ENCODE results near the gene LRP1B.

LRP1B gene

GRCh38 chr2:140627136-140627535 lies 1503.7 kb downstream of the LRP1B start:
- DNase-seq (ENCODE audit: low read depth in 2 of 2) = no peak

DNA sequence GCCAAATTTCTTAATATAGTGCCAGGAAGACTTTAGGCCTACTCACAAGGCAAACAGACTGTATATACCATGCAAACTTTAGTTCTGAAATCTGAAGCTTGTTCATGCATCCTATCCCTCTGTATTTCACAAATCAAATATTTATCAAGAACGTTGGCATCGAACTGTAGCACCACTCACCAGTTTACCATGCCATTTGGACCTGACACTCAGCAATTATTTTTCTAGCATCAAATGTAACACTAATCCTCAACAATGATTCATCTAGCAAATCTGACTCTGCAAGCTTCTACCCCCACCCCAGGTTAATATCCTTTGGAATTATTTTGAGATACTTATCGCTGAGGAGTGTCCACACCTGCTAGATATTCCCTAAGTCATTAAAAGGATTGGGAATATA lies 1506.6 kb downstream of the LRP1B start:
- DNase-seq (ENCODE audit: low read depth in 2 of 2) = no peak

DNA sequence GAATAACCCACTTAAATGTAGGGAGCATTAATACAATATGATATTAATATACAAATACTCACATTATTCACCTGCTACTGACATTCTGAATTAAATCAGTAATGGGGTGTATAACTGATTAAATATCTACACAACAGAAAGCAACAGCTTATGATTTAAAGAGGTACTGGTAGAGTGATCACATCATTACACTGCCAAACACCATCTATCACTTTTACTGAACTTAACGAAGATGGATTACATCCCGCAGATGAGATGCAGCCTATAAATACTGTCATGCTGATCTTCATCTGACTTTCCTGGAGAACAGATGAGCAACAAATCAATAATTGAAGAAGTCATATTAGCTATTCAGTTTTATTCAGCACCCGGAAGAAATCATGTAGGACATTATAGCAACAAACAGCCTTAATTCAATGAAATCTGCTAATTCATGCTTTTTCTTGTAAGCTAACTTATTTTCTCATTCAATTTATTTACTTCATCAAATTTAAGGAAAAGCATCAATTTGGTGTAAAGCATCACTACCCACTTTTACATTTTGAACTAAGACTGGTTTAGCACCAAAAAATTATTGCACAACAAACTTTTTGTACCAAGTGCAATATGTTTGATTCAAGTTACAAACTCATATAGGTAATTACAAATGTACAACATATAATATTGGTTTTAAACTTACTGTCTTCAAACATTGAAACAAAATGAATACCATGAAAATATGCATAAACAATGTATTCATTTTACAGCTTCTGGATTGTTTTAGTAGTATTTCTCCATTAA lies 1509.0 kb downstream of the LRP1B start:
- no peak for DNase-seq (ENCODE audit: low read depth in 2 of 2)

GRCh38 chr2:140604788-140605187 lies 1526.0 kb downstream of the LRP1B start:
- DNase-seq (ENCODE audit: low read depth in 2 of 2) = no peak

GRCh38 chr2:140604096-140604495 lies 1526.7 kb downstream of the LRP1B start:
- DNase-seq (ENCODE audit: low read depth in 2 of 2) = no peak

- DNase-seq (ENCODE audit: low read depth in 2 of 2) = no peak
Measured at GRCh38 chr2:140603416-140603815, 1527.4 kb downstream of the LRP1B start.

DNA sequence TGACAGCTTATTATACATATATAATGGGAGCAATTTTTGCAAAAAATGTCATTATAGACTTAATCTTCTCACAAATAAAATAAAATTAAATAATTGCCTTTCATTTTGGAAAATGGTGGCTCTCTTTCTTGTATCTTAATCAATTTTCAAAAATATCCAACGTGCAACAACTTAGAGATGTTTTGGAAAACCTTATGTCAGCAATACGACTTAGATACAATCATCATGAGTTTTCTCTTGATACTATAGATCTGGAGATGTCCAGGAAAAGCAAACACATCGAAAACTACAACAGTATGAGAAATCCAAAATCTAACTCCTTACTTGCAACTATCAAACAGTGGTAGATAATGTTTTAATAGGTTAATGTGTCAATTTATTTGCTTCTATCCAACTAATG lies 1529.0 kb downstream of the LRP1B start:
- no peak for DNase-seq (ENCODE audit: low read depth in 2 of 2)

DNA sequence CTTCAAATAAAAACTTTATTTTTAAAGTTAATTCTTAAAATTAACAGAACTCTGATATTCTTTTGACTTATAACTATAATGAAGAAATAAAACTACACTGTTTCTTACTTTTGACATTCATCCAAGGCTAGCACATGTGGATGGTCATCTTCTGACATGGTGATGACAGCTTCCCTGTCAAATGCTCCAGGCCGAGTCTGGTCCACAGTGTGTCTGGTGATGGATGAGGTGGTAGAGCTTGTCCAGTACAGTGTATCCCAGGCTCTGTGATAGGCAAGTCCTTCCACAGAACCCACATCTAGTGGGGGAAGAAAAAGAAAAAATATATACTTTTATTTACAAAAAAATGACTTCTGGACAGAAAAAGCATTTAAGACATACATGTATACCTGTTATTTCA lies 1529.5 kb downstream of the LRP1B start:
- no peak for DNase-seq (ENCODE audit: low read depth in 2 of 2)

- DNase-seq (ENCODE audit: low read depth in 2 of 2) = no peak
Measured at GRCh38 chr2:140600116-140600515, 1530.7 kb downstream of the LRP1B start.

- DNase-seq (ENCODE audit: low read depth in 2 of 2) = no peak
Measured at GRCh38 chr2:140597836-140598235, 1533.0 kb downstream of the LRP1B start.

DNA sequence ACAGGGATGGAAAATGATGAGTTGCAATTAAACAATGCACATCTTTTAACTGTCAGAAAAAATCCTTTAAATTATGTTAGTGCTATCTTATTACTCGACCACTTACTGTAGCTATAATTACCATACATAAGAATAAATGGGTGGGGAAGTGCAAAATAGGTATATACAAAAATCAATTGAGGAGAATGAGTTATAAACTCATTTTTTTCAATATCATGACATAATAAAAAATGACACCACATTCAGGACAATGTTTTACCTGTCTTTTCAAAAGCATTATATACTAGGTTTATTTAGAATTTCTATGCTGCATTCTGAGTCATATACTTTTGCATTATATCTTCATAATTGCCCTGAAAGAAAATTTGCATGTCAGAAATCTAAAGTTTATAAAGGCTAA lies 1533.6 kb downstream of the LRP1B start:
- DNase-seq (ENCODE audit: low read depth in 2 of 2) = no peak

DNA sequence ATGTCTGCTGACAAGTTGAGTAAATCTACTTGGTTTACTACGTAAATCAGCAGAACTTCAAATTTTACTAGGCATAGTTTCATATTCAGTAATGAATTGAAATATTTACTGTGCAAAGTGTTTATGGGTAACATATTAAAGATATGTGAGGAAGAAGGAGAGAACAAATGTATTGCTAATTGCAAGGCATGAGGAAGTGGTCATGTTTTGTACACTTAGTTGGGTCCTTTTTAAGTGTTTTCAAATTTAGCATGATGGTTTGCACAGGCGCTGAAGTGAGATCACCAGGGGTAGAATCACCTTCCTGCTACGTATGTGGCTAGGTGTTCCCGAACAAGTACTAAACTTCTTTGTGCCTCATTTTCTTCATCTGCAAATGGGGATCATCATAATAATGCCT lies 1534.4 kb downstream of the LRP1B start:
- no peak for DNase-seq (ENCODE audit: low read depth in 2 of 2)

GRCh38 chr2:140595107-140595506 lies 1535.7 kb downstream of the LRP1B start:
- no peak for DNase-seq (ENCODE audit: low read depth in 2 of 2)

- no peak for DNase-seq (ENCODE audit: low read depth in 2 of 2)
Measured at GRCh38 chr2:140593132-140593531, 1537.7 kb downstream of the LRP1B start.

GRCh38 chr2:140589696-140590095 lies 1541.1 kb downstream of the LRP1B start:
- DNase-seq (ENCODE audit: low read depth in 2 of 2) = no peak

- DNase-seq (ENCODE audit: low read depth in 2 of 2) = no peak
Measured at GRCh38 chr2:140589273-140589672, 1541.5 kb downstream of the LRP1B start.

DNA sequence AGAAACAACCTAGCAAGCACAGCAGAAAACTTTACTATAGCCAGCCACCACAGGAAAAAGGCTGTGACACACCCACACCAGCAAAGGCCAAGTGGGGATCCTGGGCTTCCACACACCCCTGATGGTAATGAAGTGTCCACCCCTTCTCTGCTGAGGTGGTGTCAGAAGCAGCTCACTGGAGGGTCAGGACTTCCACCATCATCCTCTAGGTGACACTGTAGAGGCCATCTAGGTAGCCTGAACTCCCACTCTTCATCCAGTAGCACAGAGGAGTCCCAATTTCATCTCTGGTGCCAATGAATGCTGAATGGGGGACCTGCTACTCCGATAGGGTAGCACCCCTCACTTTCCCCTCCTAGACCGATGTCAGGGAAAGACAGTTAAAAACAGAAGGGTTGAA lies 1544.4 kb downstream of the LRP1B start:
- no peak for DNase-seq (ENCODE audit: low read depth in 2 of 2)

- DNase-seq (ENCODE audit: low read depth in 2 of 2) = no peak
Measured at GRCh38 chr2:140585016-140585415, 1545.8 kb downstream of the LRP1B start.

DNA sequence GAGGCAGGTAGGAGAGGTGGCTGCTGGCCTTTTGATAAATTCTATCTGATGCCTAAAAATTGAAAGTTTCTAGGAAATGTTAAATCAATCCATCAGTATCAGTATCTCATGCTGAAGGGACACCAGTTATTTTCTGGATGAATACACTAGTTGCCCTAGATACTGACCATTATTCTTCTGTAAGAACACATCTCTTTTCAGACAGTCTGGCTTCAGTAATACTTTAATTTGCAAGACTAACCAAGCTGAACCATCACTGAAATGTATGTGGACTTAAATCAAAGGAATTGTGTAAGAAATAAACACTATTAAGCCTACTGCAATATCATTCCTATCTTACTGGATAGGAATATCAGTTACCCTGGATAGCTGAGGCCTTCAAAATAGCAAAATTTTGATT lies 1546.3 kb downstream of the LRP1B start:
- DNase-seq (ENCODE audit: low read depth in 2 of 2) = no peak

GRCh38 chr2:140580532-140581151 lies 1550.2 kb downstream of the LRP1B start:
- no peak for DNase-seq (ENCODE audit: low read depth in 2 of 2)

DNA sequence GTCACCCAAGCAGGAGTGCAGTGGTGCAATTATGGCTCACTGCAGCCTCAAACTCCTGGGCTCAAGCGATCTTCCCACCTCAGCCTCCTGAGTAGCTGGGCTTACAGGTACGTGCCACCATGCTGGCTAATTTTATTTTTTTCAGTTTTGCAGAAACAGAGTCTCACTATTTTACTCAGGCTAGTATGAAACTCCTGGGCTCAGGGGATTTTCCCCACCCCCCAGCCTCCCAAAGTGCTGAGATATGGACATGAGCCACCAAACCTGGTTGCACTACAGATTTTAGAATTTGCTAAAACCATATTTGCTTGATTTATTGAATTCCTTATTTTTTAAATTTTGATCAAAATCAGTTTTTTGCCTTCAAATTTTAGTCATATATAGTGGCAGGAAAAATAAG lies 1553.4 kb downstream of the LRP1B start:
- no peak for DNase-seq (ENCODE audit: low read depth in 2 of 2)

DNA sequence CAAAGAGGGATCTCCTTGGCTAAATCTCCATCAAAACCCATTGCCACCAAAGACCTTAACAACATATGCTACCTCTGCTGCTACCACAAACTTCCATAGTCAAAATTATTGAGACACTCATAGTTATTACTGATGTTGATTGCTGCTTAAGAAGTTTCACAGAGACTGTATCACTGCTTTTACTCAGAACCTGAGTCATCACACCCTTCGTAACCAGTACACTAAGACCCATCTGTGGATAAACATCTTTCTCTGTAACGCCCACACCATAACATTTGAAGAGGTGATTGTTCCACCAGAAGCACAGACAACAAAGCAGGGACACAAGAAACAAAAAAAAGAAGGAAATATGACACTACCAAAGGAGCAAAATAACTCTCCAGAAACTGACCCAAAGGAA lies 1563.1 kb downstream of the LRP1B start:
- no peak for DNase-seq (ENCODE audit: low read depth in 2 of 2)

DNA sequence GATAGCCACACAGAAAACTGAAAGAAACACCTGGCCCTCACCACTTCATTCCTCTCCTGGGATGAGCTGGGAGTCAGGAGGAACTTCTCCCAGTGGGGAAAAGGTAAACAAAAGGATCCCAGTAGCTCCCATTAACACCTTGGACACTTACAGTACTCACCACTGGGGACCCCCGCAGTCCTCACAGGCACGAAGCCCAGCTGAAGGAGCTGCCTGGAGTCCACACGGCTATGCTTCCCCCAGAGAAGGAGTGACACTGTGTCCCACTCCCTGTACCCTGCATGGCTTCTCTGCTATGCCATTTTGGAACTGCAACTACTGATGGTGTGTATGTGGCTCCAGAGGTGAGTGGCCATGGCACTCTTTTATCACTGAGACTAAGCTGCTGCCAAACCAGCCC lies 1565.1 kb downstream of the LRP1B start:
- no peak for DNase-seq (ENCODE audit: low read depth in 2 of 2)

DNA sequence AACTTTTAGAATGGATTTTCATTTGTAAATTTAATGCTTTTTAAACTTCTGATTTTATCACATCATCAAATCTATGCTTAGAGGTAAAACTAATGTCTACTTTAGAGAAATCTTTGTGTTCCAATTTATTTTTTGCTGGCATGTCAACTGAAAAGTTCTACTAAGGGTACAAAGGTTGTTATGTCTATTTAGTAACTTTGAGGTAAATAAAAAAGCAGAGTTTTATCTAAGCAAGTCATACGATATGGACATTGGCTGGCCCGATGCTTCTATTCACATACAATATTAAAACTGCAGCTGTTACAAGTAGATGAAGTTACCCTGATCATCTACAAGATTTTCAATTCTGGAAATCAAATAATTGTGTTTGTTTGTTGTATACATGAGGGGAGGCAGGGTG lies 1575.1 kb downstream of the LRP1B start:
- no peak for DNase-seq (ENCODE audit: low read depth in 2 of 2)

Data from activated CD8-positive, alpha-beta memory T cell treated with anti-CD3 and anti-CD28 coated beads for 4 hours (primary cell).